Stimulated activated CD8-positive, alpha-beta memory T cell treated with anti-CD3 and anti-CD28 coated beads, Interleukin-2, amount 100 ng/mL, for 48 hours (primary cell): ENCODE results near the gene BTC.
"Not testable (repeated sequence)": the region's sequence is repeated elsewhere in the genome, so short reads cannot be mapped to it uniquely, and the experiment has no call there.

Experiments used
- DNase-seq, 2 donors: peaks; one replicate each; pipeline ENCODE4 v3.0.0-alpha.2; 2020; ENCODE audit warnings: low read depth in 2 of 2

BTC gene

GRCh38 chr4:74794382-74795010, at the start of gene BTC:
BTC (minus strand) TSS chr4:74794523; CDS start chr4:74794325, 198 bp downstream.
- DNase-seq = no peak

DNA sequence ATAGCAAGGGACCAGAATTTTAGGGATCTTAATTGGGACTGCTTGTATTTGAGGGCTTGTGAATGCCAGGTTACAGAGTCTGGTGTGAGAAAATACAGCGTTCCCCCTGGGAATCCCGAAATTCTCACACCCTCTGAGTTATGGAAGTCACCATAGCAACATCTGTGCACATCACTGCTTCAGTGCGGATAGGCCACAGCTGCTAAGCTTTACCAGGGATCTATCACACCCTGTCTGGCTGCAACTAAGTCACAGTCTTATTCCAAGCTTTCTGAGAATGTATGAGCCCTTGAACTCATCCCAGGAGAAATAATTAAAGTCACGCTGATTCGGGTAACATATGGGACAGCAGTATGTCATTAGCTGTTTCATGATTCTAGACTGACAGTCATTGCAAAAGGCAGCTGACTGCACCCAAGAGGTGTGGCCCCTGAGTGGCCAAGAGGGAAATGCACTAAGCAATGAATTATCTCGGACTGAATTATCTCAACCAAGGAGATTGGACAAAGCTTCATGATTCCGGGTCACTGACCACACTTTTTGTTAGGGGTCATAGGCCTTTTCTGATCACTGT, 46.7 kb upstream of the BTC start:
- no peak for DNase-seq

GRCh38 chr4:74838746-74839370, 44.5 kb upstream of the BTC start:
- DNase-seq = no peak

- no peak for DNase-seq
These were observed 36.6 kb upstream of the BTC start for GRCh38 chr4:74830928-74831327.

DNA sequence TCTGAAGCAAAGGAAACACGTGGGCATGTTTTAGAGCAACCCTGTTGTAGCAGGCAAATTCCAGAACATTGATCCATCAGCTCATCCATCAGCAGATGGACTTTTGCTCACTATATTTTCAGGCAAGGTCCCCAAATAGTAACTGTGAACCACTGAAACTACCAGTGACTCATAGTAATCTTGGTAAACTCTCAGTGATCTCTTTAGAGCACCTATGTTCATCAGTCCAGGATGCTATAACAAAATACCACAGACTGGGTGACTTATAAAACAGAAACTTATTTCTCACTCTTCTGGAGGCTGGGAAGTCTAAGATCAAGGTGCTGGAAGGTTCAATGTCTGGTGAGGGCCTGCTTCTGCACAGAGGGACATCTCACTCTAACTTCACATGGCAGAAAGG, 28.9 kb upstream of the BTC start:
- DNase-seq = no peak

GRCh38 chr4:74822603-74823002, 28.3 kb upstream of the BTC start:
- no peak for DNase-seq

DNA sequence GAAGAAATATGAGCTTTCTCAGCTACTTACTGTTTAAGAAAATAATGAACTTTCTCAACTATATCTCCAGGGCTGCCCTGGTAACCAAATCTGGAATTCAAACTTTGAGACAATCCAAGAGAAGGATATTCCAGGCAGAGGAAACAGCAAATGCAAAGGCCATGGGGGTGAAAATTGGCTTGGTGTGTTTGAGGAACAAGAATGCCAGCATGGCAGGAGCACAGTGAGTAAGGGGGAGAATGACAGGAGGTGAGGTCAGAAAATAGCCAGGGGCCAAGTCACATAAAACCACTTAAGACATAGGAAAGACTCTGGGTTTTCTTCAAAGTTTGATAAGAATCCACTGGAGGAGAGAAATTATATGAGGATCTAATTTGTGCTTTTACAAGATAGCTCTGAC, 27.2 kb upstream of the BTC start:
- DNase-seq = no peak

- DNase-seq = no peak
These were observed 19.7 kb upstream of the BTC start for GRCh38 chr4:74814052-74814451.

DNA sequence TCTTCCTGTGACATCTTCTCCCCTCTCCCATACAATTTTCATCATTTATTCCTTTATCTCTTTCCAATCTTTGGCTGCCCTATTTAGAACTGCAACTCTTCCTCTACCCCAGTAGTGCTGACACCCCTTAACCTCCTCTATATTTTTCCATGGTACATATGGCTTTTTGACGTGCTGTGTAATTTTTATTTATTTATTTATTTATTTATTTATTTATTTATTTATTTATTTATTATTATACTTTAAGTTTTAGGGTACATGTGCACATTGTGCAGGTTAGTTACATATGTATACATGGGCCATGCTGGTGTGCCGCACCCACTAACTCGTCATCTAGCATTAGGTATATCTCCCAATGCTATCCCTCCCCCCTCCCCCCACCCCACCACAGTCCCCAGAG, 17.7 kb upstream of the BTC start:
- DNase-seq = not testable (repeated sequence)

GRCh38 chr4:74805601-74806000, 11.3 kb upstream of the BTC start:
- no peak for DNase-seq

DNA sequence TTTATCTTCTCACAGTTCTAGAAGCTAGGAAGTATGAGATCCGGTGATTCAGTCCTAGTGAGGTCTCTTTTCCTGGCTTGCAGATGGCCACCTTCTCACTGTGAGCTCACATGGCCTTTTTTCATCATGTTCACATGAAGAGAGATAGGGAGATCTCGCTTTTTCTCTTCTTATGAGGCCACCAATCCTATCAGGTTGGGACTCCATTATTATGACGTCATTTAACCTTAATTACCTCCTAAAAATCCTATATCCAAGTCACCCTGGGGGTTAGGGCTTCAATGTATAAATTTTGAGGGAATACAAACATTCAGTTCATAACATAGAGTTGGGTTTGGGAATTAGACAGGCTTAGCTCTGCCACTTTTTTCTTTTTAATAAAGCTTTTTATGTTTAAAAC, 6.0 kb upstream of the BTC start:
- no peak for DNase-seq

GRCh38 chr4:74796631-74797030, 2.3 kb upstream of the BTC start:
- DNase-seq = no peak

DNA sequence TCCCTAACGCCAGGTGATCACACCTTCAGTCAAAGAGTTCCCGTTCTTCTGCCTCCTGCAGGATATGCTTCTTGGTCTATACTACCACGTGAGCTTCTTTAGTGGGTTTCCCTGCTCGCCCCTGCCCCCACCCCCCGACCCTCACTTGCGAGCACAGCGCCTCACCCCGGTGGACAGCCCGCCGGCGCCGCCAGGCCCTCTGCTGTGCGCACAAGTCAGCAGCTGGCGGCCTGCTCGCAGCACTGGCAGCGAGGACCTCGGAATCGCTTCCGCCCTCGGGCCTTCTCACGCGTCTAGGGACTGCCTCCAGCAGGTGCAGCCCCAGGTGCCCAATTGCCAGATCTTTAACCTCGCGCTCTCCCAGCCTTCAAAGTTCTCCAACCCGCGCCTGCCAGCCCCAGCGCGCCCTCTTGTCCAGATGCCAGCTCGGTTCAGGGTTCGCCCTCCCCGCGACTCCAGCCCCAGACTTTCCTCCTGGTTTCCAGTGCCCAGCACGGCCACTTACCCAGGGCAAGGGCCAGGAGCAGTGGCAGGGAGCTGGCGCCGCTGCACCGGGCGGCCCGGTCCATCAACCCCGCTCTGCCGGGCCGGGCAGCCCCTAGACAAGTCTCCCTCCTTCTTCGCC, 454 bp downstream of the BTC start:
- DNase-seq = no peak

DNA sequence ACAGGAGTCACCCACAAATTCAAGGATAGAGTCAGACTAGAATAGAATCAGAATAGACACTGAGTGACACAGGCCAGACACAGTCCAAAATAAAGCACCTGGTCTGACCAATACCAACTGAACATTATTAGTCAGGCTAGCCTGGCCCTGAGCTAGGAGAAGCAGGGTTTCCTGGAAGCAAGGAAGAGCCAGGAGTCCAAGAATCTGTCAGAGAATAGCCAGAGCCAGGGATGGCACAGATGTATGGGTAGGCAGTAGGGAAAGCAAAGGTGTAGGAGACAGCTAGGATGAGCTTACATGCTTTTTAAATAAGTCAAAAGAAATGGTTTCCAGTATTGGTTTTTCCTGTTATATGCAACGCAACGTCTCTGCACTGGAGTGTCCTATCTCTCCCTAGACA, 3.7 kb downstream of the BTC start:
- DNase-seq = no peak

DNA sequence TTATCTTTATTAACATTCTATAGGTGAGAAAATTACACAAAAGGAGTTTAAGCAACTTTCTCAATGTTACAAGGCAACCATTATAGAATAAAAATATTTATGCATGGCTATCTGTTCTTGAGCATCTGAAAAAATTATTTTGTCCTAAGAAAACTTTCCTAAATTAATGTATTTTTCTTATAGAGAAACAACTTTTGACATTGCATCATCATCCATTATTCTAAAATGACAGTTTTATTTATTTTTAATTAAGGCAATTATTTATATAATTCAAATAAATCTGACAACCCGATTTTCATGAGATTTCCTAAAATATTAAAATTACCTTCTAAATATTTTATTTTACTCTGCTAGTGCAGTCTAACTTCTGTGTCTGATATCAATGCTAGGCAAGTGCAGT, 4.8 kb downstream of the BTC start:
- no peak for DNase-seq

DNA sequence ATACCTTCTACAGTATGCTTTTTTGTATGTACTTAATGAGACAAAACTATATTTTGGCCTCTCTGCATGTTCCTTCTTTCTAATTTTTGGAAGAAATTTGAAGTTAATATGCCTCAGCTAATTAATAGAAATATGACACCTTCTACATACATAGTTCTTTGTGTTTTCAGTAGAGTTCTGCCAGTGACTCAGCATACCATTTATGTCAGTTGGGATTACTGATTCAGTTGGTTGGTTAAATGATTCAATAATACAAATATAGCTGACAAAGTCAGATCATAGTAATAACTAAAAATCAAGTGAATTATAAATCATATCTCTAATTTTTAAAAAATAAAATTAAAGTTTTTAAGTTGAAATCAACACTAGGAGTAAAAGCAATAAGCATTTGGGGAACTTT, 16.8 kb downstream of the BTC start:
- no peak for DNase-seq

DNA sequence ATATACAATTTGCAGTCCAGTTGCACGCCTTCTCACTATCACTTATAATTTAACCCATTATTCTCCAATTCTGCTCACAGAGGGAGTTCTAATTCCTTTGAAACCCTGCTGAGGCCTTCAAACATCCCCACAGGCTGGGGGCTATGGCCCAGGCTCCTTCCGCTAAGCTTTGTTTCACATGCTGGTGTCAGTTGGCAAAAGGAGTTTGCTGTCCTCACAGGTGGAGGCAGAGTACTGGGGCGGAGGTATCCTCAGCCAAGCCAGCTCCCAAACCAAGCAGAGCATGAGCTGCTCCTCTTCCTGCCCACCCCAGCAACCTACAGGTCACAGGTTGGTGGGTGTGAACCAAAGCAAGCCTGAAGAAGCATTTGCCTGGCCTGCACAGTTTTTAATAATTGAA, 21.5 kb downstream of the BTC start:
- DNase-seq = no peak

- no peak for DNase-seq
These were observed 22.2 kb downstream of the BTC start for GRCh38 chr4:74772106-74772505.

DNA sequence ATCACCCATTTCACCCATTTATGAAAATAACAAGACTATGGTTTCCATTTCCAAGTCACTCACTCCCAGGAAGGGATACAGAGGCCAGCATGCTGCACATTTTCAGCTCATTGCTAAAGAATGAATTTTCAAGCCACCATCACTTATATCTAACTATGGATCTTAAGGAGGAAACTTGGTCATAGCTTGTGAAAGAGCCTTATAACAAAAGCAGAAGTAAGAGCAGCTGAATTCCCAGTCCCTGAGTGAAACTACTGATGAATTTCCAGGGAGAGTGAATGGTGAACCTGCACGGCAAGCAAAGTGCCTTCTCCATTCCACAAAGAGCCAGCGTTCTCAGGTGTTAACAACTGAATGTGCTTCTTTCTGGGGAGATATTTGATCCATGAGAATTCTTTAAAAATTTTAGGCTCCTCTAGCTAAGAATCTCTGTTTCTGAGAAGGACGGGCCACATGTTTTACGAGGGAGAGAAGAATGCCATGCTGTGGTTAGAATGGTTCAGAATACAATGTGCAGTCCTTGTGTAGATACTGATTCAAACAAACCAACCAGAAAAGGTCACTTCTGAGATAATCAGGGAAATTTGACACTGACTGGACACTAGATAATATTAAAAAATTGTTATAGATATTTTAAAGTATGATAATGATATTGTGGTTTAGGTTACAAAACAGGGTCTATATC, 24.0 kb downstream of the BTC start:
- DNase-seq = no peak

- no peak for DNase-seq
These were observed 25.3 kb downstream of the BTC start for GRCh38 chr4:74768857-74769525.

- no peak for DNase-seq
These were observed 30.2 kb downstream of the BTC start for GRCh38 chr4:74764119-74764518.

DNA sequence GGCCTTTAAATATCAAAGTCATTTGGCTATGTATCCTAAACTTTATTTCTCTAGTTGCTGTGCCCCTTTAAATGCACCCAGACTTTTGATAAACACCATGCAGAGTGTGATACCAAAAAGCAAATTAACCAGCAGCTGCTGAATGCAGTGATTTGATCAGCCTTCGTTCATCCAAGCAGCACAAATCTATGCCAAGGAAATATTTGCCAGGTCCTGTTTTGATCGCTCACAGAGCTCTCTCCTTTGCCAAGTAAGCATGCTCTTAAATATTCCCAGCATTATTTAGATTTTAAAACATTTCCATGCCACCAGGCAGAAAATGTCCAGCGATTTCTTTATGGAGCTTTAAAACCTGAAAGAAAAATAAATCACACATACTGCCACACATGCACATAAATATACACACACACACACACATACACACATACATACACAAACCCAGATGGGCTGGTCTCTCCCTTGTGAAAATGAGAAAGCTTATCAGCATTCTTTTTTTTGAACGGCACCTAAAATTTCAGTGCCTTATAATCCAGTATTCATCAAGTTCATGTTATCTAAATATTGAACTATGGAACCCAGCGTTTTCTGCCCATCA, 35.7 kb downstream of the BTC start:
- DNase-seq = no peak
